H1 (cell line): ENCODE results near the gene ERICH6. TPM values are rescaled to one million over a fixed set of nuclear protein-coding genes. Genes with fewer than 3 reads are reported as not detected.
A peak's percentile ranks its signal among the peaks of the same experiment; 100 is the strongest.

Experiments used
- BACH1 ChIP-seq: IDR thresholded peaks from 2 replicates; pipeline ENCODE4 v1.6.1; 2012; ENCODE audit warnings: low read length, improper control_type of control experiment
- CTBP2 ChIP-seq: IDR thresholded peaks from 2 replicates; pipeline ENCODE4 v1.7.0; 2011; ENCODE audit warnings: borderline replicate concordance, mild to moderate bottlenecking, moderate library complexity, mixed read lengths, low read length; ENCODE audit not compliant: insufficient read depth, insufficient read length
- CTCF ChIP-seq, 3 experiments: IDR thresholded peaks; 1 replicate in 2 of 3; 2 replicates in 1 of 3; pipeline versions ENCODE4 v1.5.1 to v1.6.1; 2011; ENCODE audit warnings: low read length in 3 of 3, mild to moderate bottlenecking in 3 of 3, inconsistent platforms in 2 of 3, low read depth in 1 of 3, moderate library complexity in 1 of 3; ENCODE audit not compliant: insufficient read depth in 1 of 3; ENCODE audit errors: control extremely low read depth in 1 of 3
- E2F6 ChIP-seq: IDR thresholded peaks from 2 replicates; pipeline ENCODE4 v1.6.1; 2012; ENCODE audit warnings: inconsistent platforms
- EP300 ChIP-seq, 2 experiments: IDR thresholded peaks; 1 replicate in 1 of 2; 2 replicates in 1 of 2; pipeline ENCODE4 v1.6.1; 2011 to 2012; ENCODE audit warnings: low read depth in 2 of 2, low read length in 2 of 2, mild to moderate bottlenecking in 2 of 2, borderline replicate concordance in 1 of 2, inconsistent platforms in 1 of 2, moderate library complexity in 1 of 2
- HDAC2 ChIP-seq, 2 experiments: fragments of 300-600 bp in 1 of 2; sonication (generic) in 1 of 2; IDR thresholded peaks; 2 replicates each; pipeline ENCODE4 v1.6.1; 2011 to 2012; ENCODE audit warnings: low read depth in 2 of 2, low read length in 2 of 2, mild to moderate bottlenecking in 2 of 2, moderate library complexity in 2 of 2, borderline replicate concordance in 1 of 2, inconsistent platforms in 1 of 2
- JUN ChIP-seq: IDR thresholded peaks from 2 replicates; pipeline ENCODE4 v1.6.1; 2011; ENCODE audit warnings: low read depth, mild to moderate bottlenecking, improper control_type of control experiment, low read length
- MAX ChIP-seq: IDR thresholded peaks from 2 replicates; pipeline ENCODE4 v1.6.1; 2012; ENCODE audit warnings: inconsistent platforms
- NANOG ChIP-seq: IDR thresholded peaks from 2 replicates; pipeline ENCODE4 v1.6.1; 2011; ENCODE audit warnings: low read length, low read depth, mild to moderate bottlenecking, inconsistent platforms; ENCODE audit not compliant: insufficient read depth, poor library complexity, severe bottlenecking
- POLR2A ChIP-seq, 2 experiments: IDR thresholded peaks; 1 replicate in 1 of 2; 2 replicates in 1 of 2; pipeline ENCODE4 v1.6.1; 2011; ENCODE audit warnings: low read depth in 2 of 2, low read length in 2 of 2, mild to moderate bottlenecking in 2 of 2; ENCODE audit errors: control extremely low read depth in 1 of 2
- POU5F1 ChIP-seq: IDR thresholded peaks from 2 replicates; pipeline ENCODE4 v1.6.1; 2011; ENCODE audit warnings: low read depth, mild to moderate bottlenecking, low read length, moderate library complexity
- RFX5 ChIP-seq: IDR thresholded peaks from 2 replicates; pipeline ENCODE4 v1.6.1; 2011; ENCODE audit warnings: low read depth, low read length, improper control_type of control experiment, borderline replicate concordance
- RNF2 ChIP-seq: fragments of 200-900, 300-1000 bp; sonication (generic); IDR thresholded peaks from 2 replicates; pipeline ENCODE4 v1.7.1; 2016; ENCODE audit warnings: borderline replicate concordance, low read depth, mild to moderate bottlenecking, antibody characterized with exemption, low read length; ENCODE audit not compliant: poor library complexity, severe bottlenecking; ENCODE audit errors: missing control alignments
- SAP30 ChIP-seq: fragments of 300-600 bp; sonication (generic); IDR thresholded peaks from 2 replicates; pipeline ENCODE4 v1.7.1; 2012; ENCODE audit warnings: low read length, moderate library complexity, mild to moderate bottlenecking, inconsistent platforms; ENCODE audit not compliant: insufficient read depth, insufficient replicate concordance
- SIX5 ChIP-seq: IDR thresholded peaks from 2 replicates; pipeline ENCODE4 v1.6.1; 2011; ENCODE audit warnings: mild to moderate bottlenecking, low read depth, low read length
- SP1 ChIP-seq: IDR thresholded peaks from 2 replicates; pipeline ENCODE4 v1.6.1; 2011; ENCODE audit warnings: low read depth, low read length
- TAF1 ChIP-seq: IDR thresholded peaks from 2 replicates; pipeline ENCODE4 v1.6.1; 2011; ENCODE audit warnings: mild to moderate bottlenecking, low read depth, low read length
- TAF7 ChIP-seq: optimal IDR thresholded peaks from 2 replicates; pipeline ENCODE3; 2011; ENCODE audit warnings: low read depth, mild to moderate bottlenecking, inconsistent platforms, low read length, moderate library complexity, borderline replicate concordance
- USF2 ChIP-seq: IDR thresholded peaks from 2 replicates; pipeline ENCODE4 v1.6.1; 2011; ENCODE audit warnings: low read length, improper control_type of control experiment
- polyA plus RNA-seq, 7 experiments: library from polyadenylated mRNA; depleted of rRNA in 3 of 7; stranded (reverse) in 5 of 7; unstranded in 2 of 7; fragments of >200 nt in 5 of 7; fragments of 200-250 nt in 2 of 7; gene quantifications; 1 replicate in 5 of 7; 2 replicates in 1 of 7; 4 replicates in 1 of 7; pipeline versions ENCODE4 v1.2.1 to v1.2.3, GENCODE V29; 2011 to 2013; ENCODE audit warnings: missing spikeins in 2 of 7, mixed read lengths in 2 of 7
- total RNA-seq: library from RNA; stranded (reverse); fragmentation: NEBNext Ultra II Directional; extraction: Animal tissue kit (Norgen Biotek cat#: 25700); gene quantifications from 2 replicates; pipeline ENCODE4 v1.2.1, GENCODE V29; 2021

ERICH6 gene
- total and polyA plus RNA-seq, 2 of the 8 experiments (the other 6 are each of a cell fraction or from before 2014, with no cell fraction given) = not detected

- TF ChIP-seq POLR2A (IDR thresholded peaks at IDR 0.05; ENCODE audit: control extremely low read depth in 1 of 2, low read depth in 2 of 2, low read length in 2 of 2) (no peak), MAX (peak; percentile 20; the same call in 1 of the 2 replicates), EP300 (IDR thresholded peaks at IDR 0.05; ENCODE audit: borderline replicate concordance in 1 of 2, low read depth in 2 of 2, low read length in 2 of 2) (no peak), TAF7 (no peak), SIX5 (no peak), BACH1 (no peak), NANOG (no peak), RNF2 (no peak), CTCF (IDR thresholded peaks at IDR 0.05; ENCODE audit: control extremely low read depth in 1 of 3, insufficient read depth in 1 of 3, low read depth in 1 of 3, low read length in 3 of 3) (no peak), JUN (peak; percentile 65; the same call in 1 of the 2 replicates), E2F6 (no peak), USF2 (no peak), HDAC2 (IDR thresholded peaks at IDR 0.05; ENCODE audit: borderline replicate concordance in 1 of 2, low read depth in 2 of 2, low read length in 2 of 2) (no peak), SP1 (peak; percentile 38; the same call in 1 of the 2 replicates), RFX5 (no peak), POU5F1 (no peak), TAF1 (no peak), SAP30 (no peak), CTBP2 (no peak)
Measured at GRCh38 chr3:150736316-150736719, 32.6 kb upstream of the ERICH6 start (continued).
